Stimulated activated CD4-positive, alpha-beta T cell treated with anti-CD3 and anti-CD28 coated beads, TNF-alpha, amount 100 ng/mL, for 24 hours (primary cell): ENCODE measurements around the gene CCDC78.

Experiments used
- DNase-seq, 3 experiments: peaks; one replicate each; pipeline ENCODE4 v3.0.0-alpha.2; 2020; ENCODE audit warnings: low read depth in 3 of 3

CCDC78 gene

DNA sequence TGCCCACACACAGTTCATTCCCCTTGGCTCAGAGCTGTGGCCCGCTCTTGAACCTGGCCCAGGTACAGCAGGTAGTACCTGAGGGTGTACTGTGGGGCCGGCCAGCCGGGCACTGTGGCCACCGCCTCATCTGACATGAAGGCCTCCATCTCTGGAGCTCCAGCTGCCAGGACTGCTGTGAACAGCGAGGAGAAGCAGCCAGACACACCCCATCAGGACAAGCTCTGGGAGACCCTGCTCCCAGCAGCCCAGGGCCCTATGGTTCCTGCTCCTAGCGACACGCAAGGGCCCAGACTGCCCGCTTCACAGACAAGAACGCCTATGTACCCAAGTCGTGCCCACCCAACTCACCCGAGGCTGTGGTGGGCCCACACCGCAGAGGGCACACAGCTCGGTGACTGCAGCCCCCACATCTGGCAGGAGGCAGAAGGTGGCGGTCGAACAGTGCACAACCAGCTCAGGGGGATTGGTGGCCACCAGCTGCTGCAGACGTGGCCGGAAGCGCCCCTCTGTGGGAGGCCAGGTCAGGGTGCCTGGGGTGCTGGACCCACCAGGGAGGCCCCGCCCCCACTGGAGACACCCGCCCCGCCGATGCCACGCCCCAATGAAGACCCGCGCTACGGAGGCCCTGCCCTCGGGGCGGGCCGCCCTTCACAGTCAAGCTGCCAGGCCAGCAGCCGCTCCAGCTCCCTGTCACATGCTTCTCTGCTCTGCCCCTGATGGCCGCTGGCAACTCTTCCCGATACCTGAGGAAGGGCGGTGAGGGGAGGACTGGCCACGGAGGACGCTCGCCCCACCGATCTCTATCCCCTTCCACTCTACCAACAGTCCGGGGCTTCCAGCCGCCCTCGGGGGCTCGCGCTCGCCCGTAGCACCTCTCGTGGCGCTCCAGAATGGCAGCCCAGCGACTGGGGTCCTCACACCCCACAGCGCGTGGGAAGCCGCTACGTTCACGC is 47.1 kb downstream of the CCDC78 start:
- peak in 2 of 3 experiments; percentile 30 to 59 for DNase-seq

DNA sequence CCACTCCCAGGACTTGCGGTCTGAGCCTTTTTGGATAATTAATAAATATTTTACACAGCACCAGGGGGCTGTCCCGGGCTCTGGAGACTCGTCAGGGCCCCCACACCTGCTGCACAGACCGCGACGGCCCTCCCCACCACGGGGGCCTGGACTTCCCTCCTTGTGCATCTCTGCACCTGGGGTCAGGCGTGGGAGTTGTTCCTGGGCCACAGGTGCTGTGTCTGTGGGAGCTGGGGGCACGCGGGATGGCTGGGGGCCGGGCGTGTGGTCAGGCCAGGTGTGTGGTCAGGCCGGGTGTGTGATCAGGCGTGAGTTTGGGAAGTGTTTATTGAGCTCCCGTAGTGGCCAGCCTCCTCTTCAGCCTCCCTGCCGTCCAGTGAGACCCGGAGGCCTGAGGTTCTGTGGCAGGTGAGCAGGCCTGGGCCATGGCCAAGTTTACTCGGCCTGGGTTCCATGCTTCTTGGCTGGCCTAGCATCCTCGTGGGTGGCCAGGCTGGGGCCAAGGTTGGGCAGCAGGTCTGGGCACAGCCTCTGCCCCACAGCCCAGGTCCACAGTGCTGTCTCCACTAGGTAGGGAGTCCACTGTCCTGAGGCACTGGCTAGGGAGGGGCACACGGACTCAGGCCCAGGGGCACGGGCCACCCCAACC is 47.9 kb downstream of the CCDC78 start:
- DNase-seq = no peak

DNA sequence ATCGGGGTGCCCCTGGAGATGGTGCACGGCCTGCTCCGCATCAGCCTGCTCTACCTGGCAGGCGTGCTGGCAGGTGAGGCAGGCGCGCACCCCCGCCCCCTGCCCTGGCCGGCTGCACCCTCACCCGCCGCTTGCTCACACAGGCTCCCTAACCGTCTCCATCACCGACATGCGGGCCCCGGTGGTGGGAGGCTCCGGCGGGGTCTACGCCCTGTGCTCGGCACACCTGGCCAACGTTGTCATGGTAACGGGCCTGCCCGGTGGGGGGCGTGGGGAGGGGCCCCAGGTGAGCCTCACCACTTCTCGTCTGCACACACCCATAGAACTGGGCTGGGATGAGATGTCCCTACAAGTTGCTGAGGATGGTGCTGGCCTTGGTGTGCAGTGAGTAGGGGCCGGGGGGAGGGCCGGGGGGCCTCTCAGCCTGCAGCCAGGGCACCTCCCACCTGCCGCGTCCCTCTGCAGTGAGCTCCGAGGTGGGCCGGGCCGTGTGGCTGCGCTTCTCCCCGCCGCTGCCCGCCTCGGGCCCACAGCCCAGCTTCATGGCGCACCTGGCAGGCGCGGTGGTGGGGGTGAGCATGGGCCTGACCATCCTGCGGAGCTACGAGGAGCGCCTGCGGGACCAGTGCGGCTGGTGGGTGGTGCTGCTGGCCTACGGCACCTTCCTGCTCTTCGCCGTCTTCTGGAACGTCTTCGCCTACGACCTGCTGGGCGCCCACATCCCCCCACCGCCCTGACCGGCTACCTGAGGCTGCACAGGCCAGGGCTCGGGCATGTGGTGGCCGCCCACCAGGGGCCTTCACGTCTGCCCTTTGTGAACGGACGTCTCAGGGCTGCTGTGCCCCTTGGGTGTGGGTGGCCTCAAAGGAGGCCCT is 48.7 kb downstream of the CCDC78 start:
- no peak for DNase-seq

DNA sequence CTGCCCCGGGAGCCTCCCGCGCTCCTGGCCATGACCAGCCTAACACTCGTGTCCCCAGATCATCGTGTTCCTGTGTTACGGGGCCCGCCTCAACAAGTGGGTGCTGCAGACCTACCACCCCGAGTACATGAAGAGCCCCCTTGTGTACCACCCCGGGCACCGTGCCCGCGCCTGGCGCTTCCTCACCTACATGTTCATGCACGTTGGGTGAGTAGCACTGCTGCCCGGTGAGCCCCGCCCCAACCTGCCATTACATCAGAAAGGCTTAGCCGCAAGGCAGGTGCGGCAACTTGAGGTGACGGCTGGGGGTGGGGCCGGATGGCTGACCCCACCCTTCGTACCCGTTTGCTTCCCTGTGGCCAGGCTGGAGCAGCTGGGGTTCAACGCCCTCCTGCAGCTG is 49.3 kb downstream of the CCDC78 start:
- no peak for DNase-seq

DNA sequence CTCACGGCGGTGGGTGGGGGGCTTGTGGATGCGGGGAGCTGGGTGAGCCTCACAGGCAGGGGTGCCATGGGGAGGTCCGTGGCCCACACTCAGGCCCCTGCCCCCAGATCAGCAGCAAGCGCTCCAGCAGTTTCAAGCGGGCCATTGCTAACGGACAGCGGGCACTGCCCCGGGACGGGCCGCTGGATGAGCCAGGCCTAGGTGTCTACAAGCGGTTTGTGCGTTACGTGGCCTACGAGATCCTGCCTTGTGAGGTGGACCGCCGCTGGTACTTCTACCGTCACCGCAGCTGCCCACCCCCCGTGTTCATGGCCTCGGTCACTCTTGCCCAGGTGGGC is 49.7 kb downstream of the CCDC78 start:
- DNase-seq = no peak

DNA sequence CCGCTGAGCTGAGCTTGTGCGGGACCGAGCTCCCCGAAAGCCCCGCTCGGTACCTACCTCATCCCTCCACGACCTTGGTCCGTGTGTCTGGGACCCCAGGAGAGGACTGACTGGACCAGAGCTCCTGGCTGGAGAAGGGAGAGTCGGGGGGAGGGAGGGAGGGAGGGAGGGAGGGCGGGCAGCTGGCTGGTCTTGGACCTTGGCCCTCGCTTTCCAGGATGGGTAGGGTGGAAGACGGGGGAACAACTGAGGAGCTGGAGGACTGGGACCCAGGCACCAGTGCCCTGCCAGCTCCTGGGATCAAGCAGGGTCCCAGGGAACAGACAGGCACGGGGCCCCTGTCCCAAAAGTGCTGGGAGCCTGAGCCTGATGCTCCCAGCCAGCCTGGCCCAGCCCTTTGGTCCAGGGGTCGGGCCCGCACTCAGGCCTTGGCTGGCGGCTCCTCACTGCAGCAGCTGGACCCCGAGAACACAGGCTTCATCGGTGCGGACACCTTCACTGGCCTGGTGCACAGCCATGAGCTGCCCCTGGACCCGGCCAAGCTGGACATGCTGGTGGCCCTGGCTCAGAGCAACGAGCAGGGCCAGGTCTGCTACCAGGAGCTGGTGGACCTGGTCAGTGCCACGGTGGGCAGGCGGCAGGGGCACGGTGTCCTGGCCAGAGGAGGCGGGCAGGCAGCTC is 50.2 kb downstream of the CCDC78 start:
- DNase-seq = no peak

DNA sequence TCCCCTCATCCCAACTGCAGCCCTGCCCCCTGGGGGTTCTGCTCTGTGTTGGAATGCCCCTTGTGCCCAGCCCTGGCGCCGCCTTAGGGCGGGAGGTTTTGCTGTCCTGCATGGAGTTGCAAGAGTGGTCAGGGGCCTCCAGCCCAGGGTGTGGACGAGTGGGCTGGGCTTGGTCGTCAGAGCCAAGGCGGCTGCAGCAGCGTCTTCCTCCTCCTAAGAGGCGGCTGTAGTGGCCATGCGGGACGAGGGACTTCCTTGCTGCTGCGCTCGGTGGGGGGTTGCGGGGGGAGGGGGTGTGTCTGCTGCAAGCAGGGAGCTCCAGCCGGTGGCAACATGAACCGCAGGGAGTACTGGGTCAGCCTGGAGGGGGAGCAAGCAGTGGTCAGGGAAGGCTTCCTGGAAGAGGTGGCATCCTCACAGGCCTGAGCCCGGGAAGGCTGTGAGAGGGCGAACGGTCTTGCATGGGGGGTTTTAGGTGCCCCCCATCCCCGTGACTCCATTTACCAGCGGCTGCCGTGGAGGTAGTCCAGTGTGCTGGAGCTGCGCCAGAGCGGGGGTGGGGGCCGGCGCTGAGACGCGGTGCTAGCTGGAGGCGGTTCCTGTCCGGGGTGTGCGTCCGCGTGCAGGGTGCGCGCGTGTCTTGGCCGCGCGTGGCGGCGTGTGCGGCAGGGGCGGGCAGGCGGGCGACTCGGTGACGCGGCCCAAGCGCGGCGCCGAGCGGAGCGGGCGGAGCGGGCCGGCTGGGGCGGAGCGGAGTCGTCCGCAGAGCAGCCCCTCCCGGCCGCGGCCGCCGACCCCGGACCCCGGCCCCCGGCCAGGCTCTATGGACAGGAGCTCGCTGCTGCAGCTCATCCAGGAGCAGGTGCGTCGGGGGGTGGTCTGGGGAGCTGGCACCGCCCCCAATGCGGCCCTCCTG is 51.0 kb downstream of the CCDC78 start, which contains the start of gene RHBDL1:
RHBDL1 (plus strand) TSS at position 704 of the 916 bp plus-strand sequence; CDS start at position 824, 120 bp downstream.
- DNase-seq = no peak

DNA sequence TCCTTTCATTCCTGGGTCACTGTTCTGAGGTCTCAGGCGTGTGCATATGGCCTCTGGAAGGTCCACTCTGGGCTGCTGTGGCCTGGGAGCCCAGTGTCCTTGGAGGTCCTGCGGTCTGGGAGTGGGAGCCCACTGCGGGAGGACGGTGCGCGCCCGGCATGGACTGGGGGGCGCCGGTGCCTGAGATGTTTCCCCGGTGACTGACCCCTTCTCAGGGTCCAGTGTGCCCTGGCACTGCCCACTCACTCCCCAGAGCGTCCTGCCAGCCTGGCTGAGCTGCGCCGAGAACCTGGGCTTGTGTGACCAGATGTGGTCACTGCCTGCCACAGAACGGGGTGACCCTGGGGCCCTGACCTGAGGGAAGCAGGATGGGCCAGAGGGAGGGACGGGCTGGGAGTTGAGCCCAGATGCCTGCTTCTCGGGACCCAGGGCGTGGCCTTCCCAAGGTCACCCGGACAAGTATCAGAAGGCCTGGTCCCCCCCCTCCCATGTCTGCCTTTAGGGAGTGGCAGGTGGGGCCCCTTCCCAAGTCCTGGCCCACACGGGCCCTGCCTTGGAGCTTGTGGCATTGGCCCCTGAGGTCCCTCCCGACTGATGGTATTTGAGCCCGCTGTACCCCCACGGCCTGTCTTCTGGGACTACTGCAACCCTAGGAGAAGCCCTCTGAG is 51.9 kb downstream of the CCDC78 start:
- DNase-seq = no peak

DNA sequence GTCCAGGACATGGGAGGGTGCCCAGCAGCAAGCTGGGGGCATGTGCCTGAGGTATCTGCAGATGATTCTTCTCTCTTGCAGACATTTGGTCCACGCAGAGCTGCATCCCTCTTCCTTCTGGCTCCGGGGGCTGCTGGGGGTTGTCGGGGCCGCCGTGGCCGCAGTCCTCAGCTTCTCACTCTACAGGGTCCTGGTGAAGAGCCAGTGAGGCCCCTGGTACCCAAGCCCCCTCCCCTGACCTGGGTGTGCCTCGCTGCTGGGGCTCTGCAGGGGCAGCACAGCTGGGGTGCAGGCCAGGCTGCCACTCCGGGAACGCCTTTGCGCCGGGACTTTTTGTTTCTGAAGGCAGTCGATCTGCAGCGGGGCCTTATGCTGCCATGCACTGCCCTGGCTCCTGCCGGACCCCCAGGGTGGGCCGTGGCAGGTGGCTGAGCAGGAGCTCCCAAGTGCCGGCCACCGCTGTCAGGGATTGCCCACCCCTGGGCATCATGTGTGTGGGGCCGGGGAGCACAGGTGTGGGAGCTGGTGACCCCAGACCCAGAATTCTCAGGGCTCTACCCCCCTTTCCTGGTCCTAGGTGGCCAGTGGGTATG is 52.7 kb downstream of the CCDC78 start:
- DNase-seq = no peak

DNA sequence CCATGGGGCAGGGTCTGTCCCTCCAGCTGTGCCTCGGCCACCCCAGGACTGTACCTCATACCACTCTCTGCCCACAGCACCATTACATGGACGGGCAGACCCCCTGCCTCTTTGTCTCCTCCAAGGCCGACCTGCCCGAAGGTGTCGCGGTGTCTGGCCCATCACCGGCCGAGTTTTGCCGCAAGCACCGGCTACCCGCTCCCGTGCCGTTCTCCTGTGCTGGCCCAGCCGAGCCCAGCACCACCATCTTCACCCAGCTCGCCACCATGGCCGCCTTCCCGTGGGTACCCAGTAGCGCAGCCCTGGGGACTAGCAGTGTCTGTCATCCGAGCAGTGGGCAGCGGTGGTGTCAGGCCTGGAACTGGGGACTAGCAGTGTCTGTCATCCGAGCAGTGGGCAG is 53.4 kb downstream of the CCDC78 start:
- no peak for DNase-seq
